ENCODE measurements around the gene RNU1-4.
"Not testable (repeated sequence)": the region's sequence is repeated elsewhere in the genome, so short reads cannot be mapped to it uniquely, and the experiment has no call there.

Gene RNU1-4

GRCh38 chr1:16760456-16760765 is 20.1 kb downstream of the RNU1-4 start:
- not testable (repeated sequence) for H3K4me3 ChIP-seq (ENCODE audit: low read depth, low read length); DNase-seq (ENCODE audit: low read depth)

- DNase-seq (ENCODE audit: low read depth); H3K4me3 ChIP-seq (ENCODE audit: low read depth, low read length): not testable (repeated sequence)
Observed at GRCh38 chr1:16760801-16761200, 20.5 kb downstream of the RNU1-4 start.

DNA sequence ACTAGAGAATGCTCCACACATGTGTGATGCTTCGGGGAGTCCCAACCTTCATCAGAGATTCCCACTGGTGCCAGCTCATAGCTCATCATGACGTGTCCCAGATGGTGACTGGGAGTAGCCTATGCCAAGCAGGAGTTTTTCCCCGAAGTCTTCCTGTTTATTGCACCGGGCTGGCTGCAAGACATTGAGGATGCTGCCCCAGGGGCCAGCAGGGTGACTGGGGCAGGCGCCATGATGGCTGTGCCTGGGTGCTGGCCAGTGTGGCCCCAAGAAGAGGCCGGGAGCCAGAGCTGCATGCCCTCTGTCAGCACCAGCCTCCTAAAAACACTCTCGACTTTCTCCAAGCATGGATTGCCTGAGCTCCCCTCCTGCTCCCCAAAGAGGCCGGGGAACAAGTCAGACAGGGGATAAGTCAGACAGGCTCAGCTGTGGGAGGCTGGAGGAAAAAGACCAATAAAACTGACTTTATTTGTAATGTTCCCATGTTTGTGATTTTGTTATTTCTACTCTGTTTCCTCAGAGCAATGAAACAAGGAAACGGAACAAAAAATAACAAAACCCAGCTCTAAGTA is 24.0 kb downstream of the RNU1-4 start:
- not testable (repeated sequence) for DNase-seq (ENCODE audit: low read depth); H3K4me3 ChIP-seq (ENCODE audit: low read depth, low read length)

- not testable (repeated sequence) for H3K4me3 ChIP-seq (ENCODE audit: low read depth, low read length); DNase-seq (ENCODE audit: low read depth)
Observed at GRCh38 chr1:16764820-16765655, 24.7 kb downstream of the RNU1-4 start.

DNA sequence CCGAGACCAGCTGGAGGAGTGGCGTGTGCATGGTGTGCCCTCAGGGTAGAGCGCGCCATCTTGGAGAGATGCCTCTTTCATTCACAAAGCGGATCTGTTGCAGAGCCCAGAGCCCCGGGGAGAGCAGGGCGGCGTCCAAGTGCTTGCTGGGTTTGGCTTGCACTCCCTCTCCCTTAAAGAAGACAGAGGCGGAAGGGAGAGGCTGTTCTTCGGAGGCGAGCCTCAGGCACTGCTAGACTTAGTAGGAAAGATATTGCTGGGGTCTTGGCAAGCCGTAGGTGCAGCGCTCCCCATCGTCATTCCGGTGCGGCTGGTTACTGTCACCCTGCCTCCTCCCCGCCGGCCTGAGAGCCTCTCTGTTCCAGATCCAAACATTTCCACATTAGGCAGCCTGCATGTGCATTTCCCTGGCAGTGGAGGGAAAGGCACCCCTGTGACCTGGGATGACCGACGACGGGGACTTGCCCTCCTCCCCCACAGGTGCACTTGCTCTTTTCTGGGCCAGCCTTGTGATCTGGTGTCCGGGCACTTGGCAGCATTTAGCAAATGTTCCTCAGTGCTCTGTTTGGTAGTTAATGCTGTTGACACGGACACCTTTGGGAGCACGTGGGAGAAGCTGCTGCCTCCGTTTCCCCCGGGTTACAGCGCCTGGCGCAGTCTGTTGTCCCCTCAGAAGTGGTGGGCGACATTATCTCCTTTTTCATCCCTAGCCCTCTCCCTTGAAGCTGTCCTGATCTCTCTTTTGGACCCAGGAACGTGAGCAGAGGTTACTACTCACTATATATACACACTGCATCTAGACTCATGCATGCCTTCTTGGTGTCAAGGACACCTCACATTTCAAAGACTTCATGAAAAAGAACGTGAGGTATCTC is 25.7 kb downstream of the RNU1-4 start:
- not testable (repeated sequence) for DNase-seq (ENCODE audit: low read depth); H3K4me3 ChIP-seq (ENCODE audit: low read depth, low read length)

DNA sequence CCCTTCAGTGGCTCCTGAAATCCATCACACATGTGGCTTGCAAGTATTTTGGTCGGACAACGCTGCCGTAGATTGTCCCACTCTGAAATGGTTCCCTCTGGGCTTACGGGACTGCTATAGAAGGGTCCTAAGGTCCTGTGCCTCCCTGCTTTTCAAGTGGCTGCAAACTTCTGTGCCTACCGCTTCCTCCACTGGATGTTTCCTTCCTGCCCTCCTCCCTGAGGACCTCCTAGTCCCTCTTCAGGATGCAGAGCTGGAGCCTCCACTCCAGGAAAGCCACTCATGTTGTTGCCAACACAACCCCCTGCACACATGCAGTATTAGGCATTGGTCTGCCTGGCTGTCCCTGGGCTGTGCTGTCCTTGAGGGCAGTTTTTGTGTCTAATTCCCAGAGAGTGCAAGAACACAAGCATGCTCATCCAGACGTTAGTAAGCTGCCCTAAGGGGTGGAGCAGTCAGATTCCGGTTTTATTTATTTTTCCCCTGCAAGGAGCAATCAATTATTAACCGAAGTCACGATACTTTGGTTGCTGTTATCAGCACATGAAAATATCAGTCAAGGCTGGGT is 26.5 kb downstream of the RNU1-4 start:
- not testable (repeated sequence) for H3K4me3 ChIP-seq (ENCODE audit: low read depth, low read length); DNase-seq (ENCODE audit: low read depth)

DNA sequence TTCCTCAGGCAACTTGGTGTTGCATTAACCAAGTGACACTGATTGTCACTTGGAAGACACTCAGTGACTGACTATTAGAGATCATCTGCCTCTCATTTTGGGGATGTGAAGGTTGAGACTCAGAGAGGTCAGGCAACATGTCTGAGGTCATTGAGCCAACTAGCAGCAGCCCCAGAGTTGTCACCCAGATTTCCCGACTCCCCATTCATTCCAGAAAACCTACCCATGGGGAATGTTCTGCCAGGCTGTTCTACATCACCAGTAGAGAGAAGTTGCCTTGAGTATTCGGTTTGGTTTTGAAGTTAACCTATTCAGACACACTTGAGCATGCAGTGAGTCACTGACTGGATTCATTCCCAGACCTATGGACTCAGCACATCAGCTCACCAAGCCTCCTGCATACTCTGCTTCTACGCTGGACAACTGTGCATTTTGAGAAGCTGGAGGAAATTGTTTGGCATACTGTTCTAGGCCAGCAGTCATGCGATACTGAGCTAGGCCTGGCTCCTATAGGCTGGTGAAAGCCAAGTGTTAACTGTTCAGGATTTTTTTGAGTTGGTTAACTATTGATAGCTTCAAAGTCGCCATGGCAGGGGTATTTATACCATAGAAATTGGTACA is 29.9 kb downstream of the RNU1-4 start:
- not testable (repeated sequence) for H3K4me3 ChIP-seq (ENCODE audit: low read depth, low read length)
- peak; percentile 24 for DNase-seq (ENCODE audit: low read depth)

GRCh38 chr1:16770896-16771446 is 30.7 kb downstream of the RNU1-4 start:
- DNase-seq (ENCODE audit: low read depth); H3K4me3 ChIP-seq (ENCODE audit: low read depth, low read length): not testable (repeated sequence)

- H3K4me3 ChIP-seq (ENCODE audit: low read depth, low read length); DNase-seq (ENCODE audit: low read depth): not testable (repeated sequence)
Observed at GRCh38 chr1:16772275-16773204, 32.2 kb downstream of the RNU1-4 start.

- not testable (repeated sequence) for H3K4me3 ChIP-seq (ENCODE audit: low read depth, low read length); DNase-seq (ENCODE audit: low read depth)
Observed at GRCh38 chr1:16773205-16773596, 32.9 kb downstream of the RNU1-4 start.

- DNase-seq (ENCODE audit: low read depth); H3K4me3 ChIP-seq (ENCODE audit: low read depth, low read length): not testable (repeated sequence)
Observed at GRCh38 chr1:16773723-16774122, 33.4 kb downstream of the RNU1-4 start.

DNA sequence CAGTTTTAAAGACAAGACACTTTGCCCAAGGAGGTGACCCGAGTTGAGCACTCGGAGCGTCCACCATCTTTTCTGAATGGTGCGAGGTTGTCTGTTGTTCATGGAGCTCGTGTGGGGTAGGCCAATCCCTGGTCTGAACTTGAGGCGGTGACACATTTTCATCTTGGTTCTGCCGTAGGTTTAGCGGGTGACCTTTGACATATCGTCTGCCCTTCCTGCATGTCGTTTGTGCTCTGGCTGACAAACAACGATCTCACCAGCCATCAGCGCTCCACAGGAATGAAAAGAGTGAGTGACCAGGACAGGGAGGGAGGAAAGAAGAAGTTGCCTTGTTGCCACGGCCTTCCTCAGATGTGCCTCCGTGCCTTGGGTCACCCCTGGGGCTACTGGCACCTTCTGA is 34.5 kb downstream of the RNU1-4 start:
- H3K4me3 ChIP-seq (ENCODE audit: low read depth, low read length); DNase-seq (ENCODE audit: low read depth): not testable (repeated sequence)

DNA sequence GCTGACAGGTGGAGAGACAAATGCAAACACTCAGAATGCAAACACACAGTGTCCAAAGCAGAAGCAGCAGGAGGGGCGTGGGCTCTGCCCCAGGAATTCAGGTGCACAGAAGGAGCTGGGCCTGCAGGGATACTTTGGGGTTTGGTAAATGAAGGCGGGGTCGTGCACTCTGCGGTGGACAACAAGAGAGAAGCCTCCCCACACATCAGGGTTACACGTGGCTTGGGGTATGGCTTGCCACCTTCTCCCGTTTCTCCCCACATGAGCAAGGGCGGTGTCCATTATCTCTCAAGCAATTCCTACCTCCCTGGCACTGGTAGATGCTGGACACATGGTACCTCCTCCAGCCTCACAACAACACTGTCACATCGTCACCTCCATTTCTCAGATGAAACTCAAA is 35.0 kb downstream of the RNU1-4 start:
- not testable (repeated sequence) for DNase-seq (ENCODE audit: low read depth); H3K4me3 ChIP-seq (ENCODE audit: low read depth, low read length)

- DNase-seq (ENCODE audit: low read depth); H3K4me3 ChIP-seq (ENCODE audit: low read depth, low read length): not testable (repeated sequence)
Observed at GRCh38 chr1:16776248-16776647, 35.9 kb downstream of the RNU1-4 start.

GRCh38 chr1:16776835-16777234 is 36.5 kb downstream of the RNU1-4 start:
- not testable (repeated sequence) for DNase-seq (ENCODE audit: low read depth); H3K4me3 ChIP-seq (ENCODE audit: low read depth, low read length)

DNA sequence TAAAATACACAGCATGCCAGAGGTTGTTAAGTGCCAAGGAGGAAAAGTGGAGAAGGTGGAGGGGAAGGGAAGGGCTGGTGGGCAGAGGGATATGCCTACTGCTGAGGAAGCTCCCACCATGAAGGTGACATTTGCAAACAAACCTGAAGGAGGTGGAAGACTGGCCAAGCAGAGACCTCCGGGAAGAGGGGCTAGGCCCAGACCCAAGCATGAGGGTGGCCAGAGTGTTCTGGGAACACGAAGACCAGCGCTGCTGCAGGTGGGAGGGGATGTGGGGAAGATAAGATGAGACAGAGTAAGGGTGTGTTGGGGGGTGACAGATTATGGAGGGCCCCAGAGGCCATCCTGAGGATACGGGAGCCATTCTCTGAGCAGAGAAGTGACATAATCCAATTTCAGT is 37.5 kb downstream of the RNU1-4 start:
- not testable (repeated sequence) for DNase-seq (ENCODE audit: low read depth); H3K4me3 ChIP-seq (ENCODE audit: low read depth, low read length)

- not testable (repeated sequence) for DNase-seq (ENCODE audit: low read depth); H3K4me3 ChIP-seq (ENCODE audit: low read depth, low read length)
Observed at GRCh38 chr1:16779525-16779924, 39.2 kb downstream of the RNU1-4 start.

DNA sequence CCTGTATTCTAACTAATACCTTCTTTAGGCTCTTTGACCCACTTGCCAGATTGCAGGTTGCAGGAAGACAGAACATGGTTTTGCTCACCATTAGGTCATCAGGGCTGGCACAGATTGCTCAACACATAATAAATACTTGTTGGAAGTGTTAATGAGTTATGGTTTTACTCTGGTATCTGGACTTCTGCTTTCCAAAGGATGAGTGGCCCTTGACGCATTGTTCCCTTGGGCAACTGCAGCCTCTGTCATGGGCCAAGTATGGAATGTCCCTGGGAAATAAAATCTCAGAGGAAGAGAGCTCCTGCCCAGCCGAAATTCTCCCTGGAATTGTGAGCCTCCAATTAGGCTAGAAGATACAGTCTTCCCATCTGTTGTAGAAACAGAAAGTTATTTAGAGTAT is 40.7 kb downstream of the RNU1-4 start:
- H3K4me3 ChIP-seq (ENCODE audit: low read depth, low read length); DNase-seq (ENCODE audit: low read depth): not testable (repeated sequence)

Measured in skeletal muscle cell (primary cell).